SU-DHL-6 (cell line): Measurements from ENCODE around the gene HM13.

Experiments used
- H2AFZ ChIP-seq: fragments of 200-600 bp; sonication (generic); 2 replicates; pipeline ENCODE4 v1.6.1; 2014; ENCODE audit warnings: low read depth, mild to moderate bottlenecking, moderate library complexity, mixed read lengths, antibody characterized with exemption, low read length; ENCODE audit not compliant: severe bottlenecking
- H3F3A ChIP-seq: fragments of 200-600 bp; shearing (Covaris generic); 2 replicates; pipeline ENCODE4 v1.6.0; 2016; ENCODE audit warnings: antibody characterized with exemption, mild to moderate bottlenecking; ENCODE audit not compliant: insufficient read depth
- H3K27ac ChIP-seq: fragments of 200-600 bp; sonication (generic); 2 replicates; pipeline ENCODE4 v1.5.1; 2016; ENCODE audit warnings: low read depth, mild to moderate bottlenecking, low read length, moderate library complexity, mixed read lengths
- H3K27me3 ChIP-seq: fragments of 200-600 bp; sonication (generic), shearing (Covaris generic); 2 replicates; pipeline ENCODE4 v1.6.0; 2014; ENCODE audit warnings: mild to moderate bottlenecking, low read length
- H3K36me3 ChIP-seq: fragments of 200-600 bp; sonication (generic); 2 replicates; pipeline ENCODE4 v1.6.1; 2014; ENCODE audit warnings: mild to moderate bottlenecking, low read length, mixed read lengths
- H3K4me2 ChIP-seq: fragments of 300-600, 200-600 bp; shearing (Covaris generic), sonication (generic); 2 replicates; pipeline ENCODE4 v1.6.0; 2014; ENCODE audit warnings: low read length, low read depth, mild to moderate bottlenecking; ENCODE audit not compliant: poor library complexity, severe bottlenecking
- H3K4me3 ChIP-seq: fragments of 200-600 bp; sonication (generic); 2 replicates; pipeline ENCODE4 v1.5.1; 2014; ENCODE audit warnings: antibody characterized with exemption, low read length, mild to moderate bottlenecking, mixed read lengths; ENCODE audit not compliant: insufficient read depth, poor library complexity, severe bottlenecking
- H3K79me2 ChIP-seq: fragments of 200-600 bp; sonication (generic); 2 replicates; pipeline ENCODE4 v1.6.1; 2014; ENCODE audit warnings: mild to moderate bottlenecking, low read length, moderate library complexity; ENCODE audit not compliant: insufficient read depth
- H3K9ac ChIP-seq: fragments of 200-600 bp; sonication (generic); 2 replicates; pipeline ENCODE4 v1.7.0; 2014; ENCODE audit warnings: mild to moderate bottlenecking, low read length
- H3K9me2 ChIP-seq: fragments of 200-600 bp; sonication (generic); replicated peaks from 2 replicates; pipeline ENCODE4 v1.6.1; 2014; ENCODE audit warnings: low read length; ENCODE audit not compliant: insufficient read depth
- H3K9me3 ChIP-seq: fragments of 200-600 bp; sonication (generic); 2 replicates; pipeline ENCODE4 v1.6.1; 2014; ENCODE audit warnings: low read length, mixed read lengths; ENCODE audit not compliant: insufficient read depth
- H4K20me1 ChIP-seq: fragments of 200-600 bp; sonication (generic); 2 replicates; pipeline ENCODE4 v1.6.1; 2014; ENCODE audit warnings: low read depth, mild to moderate bottlenecking, antibody characterized with exemption, low read length, moderate library complexity, mixed read lengths
- CTCF ChIP-seq: fragments of 200-600 bp; sonication (generic); IDR thresholded peaks from one replicate; pipeline ENCODE4 v1.5.1; 2017; ENCODE audit warnings: antibody characterized with exemption, mild to moderate bottlenecking, low read length, moderate library complexity; ENCODE audit not compliant: insufficient read depth, poor library complexity, severe bottlenecking
- EZH2phosphoT487 ChIP-seq: fragments of 200-600 bp; sonication (generic), shearing (Covaris generic); conservative IDR thresholded peaks from 2 replicates; pipeline ENCODE4 v1.6.1; 2018; ENCODE audit warnings: mild to moderate bottlenecking, antibody characterized with exemption, low read length, moderate library complexity, mixed read lengths

The HM13 gene

GRCh38 chr20:31566658-31567379 lies 52.6 kb downstream of the HM13 start:
- no peaks in the 10 kb centered on the region for H3K79me2 ChIP-seq
- H3K4me2 ChIP-seq, result peak overlapping the region; percentile 69
- H3K27me3 ChIP-seq, result no peaks in the 10 kb centered on the region
- no peaks in the 10 kb centered on the region for H3K36me3 ChIP-seq
- peak overlapping the region; percentile 95 for H3K27ac ChIP-seq
- H4K20me1 ChIP-seq, result no peaks in the 10 kb centered on the region
- peak; percentile 27 for TF ChIP-seq CTCF
- TF ChIP-seq EZH2phosphoT487, result no peak
- no peaks in the 10 kb centered on the region for H3K9me2 ChIP-seq
- no peaks in the 10 kb centered on the region for H3K9me3 ChIP-seq
- H2AFZ ChIP-seq, result no peak overlapping the region
- peak overlapping the region; percentile 15 for H3K4me3 ChIP-seq
- H3K9ac ChIP-seq, result peak overlapping the region; percentile 46; the same call in 1 of the 2 replicates
- peaks cover 31% of the 10 kb centered on the region for H3F3A ChIP-seq

- H3K4me3 ChIP-seq, result peak overlapping the region; percentile 15
- no peaks in the 10 kb centered on the region for H3K79me2 ChIP-seq
- peaks cover 35% of the 10 kb centered on the region for H3F3A ChIP-seq
- peak overlapping the region; percentile 39; the same call in 1 of the 2 replicates for H3K9ac ChIP-seq
- no peaks in the 10 kb centered on the region for H3K36me3 ChIP-seq
- no peaks in the 10 kb centered on the region for H3K27me3 ChIP-seq
- H3K9me2 ChIP-seq, result no peaks in the 10 kb centered on the region
- peak overlapping the region; percentile 69 for H3K4me2 ChIP-seq
- no peak overlapping the region for H2AFZ ChIP-seq
- peak overlapping the region; percentile 95 for H3K27ac ChIP-seq
- no peaks in the 10 kb centered on the region for H3K9me3 ChIP-seq
- no peaks in the 10 kb centered on the region for H4K20me1 ChIP-seq
- no peak for TF ChIP-seq EZH2phosphoT487
- no peak for TF ChIP-seq CTCF
Observed at GRCh38 chr20:31567380-31567720, 53.1 kb downstream of the HM13 start.

GRCh38 chr20:31568041-31568731 lies 53.9 kb downstream of the HM13 start:
- Histone ChIP-seq H3K4me2 (peak overlapping the region; percentile 69), H3K9me3 (no peaks in the 10 kb centered on the region), H3K36me3 (no peaks in the 10 kb centered on the region), H3K9me2 (no peaks in the 10 kb centered on the region), H3K9ac (peak overlapping the region; percentile 0; the same call in 1 of the 2 replicates), H3F3A (peaks cover 37% of the 10 kb centered on the region), H4K20me1 (no peaks in the 10 kb centered on the region), H3K4me3 (no peak overlapping the region), H3K27me3 (no peaks in the 10 kb centered on the region), H2AFZ (no peak overlapping the region), H3K79me2 (no peaks in the 10 kb centered on the region), H3K27ac (peak overlapping the region; percentile 95)
- TF ChIP-seq EZH2phosphoT487 (no peak), CTCF (no peak)
